ENCODE measurements around the gene TRIAP1.
"Not testable (repeated sequence)": the region's sequence is repeated elsewhere in the genome, so short reads cannot be mapped to it uniquely, and the experiment has no call there.

The TRIAP1 gene

DNA sequence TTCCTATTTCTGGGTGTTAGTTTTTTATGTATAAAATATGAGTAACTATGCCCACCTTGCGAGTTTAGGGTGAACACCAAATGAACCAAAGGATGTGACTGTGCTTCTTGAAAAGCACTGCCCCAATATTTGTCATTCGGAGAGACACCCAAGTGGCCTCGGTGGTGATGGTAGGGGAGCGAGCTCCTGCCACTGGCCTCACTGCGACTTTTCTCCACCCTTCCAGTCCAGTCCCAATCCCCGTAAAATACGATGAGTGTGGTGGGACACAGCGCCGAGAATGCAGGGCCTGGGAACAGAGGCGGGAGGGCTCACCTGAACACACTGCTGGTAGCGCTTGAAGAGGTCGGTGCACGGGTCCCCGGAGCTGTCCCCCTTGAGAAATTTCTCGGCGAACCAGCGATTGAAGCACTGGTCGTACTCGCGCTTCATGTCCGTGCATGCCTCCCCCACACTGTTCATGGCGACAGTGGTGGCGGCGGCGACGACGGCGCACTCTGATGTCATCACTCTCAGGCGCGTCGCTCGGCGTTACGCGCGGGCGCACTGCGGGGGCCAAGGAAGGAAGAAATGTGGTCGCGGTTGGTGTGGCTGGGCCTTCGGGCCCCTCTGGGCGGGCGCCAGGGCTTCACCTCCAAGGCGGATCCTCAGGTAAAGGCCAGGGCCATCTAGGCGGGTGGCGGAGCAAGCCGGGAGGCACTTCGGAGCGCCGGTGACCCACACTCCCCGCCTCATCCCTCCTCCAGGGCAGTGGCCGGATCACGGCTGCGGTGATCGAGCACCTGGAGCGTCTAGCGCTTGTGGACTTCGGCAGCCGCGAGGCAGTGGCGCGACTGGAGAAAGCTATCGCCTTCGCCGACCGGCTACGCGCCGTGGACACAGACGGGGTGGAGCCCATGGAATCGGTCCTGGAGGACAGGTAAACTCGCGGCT lies at the start of gene TRIAP1, which contains the start of gene GATC:
TRIAP1 (minus strand) TSS at position 474 of the 933 bp plus-strand sequence; CDS start at position 462, 12 bp downstream.
GATC (plus strand) TSS at position 534 of the 933 bp plus-strand sequence; CDS start at position 571, 37 bp downstream.
- peak; percentile 90 for DNase-seq

DNA sequence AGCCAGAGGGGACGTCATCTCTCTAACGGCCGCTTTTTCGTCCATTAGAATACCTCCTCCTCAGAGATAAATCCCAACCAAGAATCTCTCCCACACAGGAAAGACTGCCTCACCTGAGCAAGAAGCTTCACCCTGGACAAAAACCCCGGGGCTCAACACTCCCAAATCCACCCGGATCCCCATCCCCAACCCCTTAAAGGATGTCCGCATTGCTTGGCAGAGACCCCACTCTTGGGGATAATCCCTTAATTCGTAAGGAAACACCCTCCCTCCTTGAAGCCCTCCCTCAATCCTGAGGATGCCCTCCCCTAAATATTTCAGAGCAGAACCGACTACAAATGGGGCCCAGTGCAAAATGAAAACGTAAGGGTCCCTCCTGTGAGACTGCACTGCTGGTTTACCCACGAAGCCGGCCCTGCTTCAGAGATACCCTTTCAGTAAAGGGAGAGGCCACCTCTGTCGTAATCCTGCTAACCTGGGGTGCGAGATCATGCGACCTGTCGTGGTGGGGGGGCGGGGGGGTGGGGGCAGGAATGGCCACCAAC lies 49.1 kb upstream of the TRIAP1 start:
- DNase-seq = no peak

DNA sequence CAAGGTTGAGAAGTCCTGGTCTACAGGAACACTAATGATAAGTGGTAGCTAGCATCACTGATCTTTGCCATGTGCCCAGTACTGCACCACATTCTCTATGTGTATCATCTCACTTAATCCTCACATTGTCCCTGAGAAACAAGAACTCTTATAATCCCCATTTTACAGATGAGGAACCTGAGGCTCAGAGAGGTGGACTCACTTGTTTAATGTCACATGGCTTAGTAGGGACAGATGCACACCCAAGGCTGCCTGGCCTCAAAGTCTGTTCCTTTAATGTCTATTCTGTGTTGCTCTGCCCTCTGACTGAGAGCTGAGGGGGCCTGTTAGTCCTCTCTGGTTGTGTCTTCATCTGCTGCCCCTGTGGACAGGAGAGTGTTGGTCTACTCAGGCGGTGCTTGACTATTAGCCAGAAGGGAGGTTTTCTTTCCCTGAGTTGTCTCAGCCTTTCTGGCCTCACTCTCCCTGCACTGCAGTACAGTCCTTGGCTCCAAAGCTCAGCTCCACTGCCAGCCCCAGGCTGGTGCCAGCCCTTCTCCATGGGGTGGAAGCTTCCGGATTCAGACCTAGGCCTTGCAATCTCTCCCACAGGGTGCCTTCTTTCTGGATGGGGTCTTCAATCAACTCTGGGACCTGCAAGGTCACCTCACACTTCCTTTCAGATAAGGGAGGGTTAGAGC lies 44.8 kb upstream of the TRIAP1 start:
- no peak for DNase-seq

DNA sequence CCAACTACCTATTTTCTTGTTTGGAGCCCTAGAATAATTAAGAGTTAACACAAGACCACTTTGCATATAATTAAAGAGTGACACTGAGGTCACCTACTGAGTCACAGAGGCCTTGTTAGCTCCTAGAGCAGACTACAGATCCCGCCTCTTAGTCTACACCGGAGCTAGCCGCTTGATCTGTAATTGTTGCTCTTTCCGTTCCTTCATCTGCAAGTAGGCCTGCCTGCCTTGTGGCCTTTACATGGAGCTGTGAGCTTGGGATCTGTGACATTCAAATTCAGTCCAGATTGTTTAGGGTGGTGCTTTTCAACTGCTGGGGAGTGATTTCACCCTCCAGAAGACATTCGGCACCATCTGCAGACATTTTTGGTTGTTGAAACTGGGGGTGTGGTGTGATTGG lies 44.1 kb upstream of the TRIAP1 start:
- DNase-seq = no peak

DNA sequence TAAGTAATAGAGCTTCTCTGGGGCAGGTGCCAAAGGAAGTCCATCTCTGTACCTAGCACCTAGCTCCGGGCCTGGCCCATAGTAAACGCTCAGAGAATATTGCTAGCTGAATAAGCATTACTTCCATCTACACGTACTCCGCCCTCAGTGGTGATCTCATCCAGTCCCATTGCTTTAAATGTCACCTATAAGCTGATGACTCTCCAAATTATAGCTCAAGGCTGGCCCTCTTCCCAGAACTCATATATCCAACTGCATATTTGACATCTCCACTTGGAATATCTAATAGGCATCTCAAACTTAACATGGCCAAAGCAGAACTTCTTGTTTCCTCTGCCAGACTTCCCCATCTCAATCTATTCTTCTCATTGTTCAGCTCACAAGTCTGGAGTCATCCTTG lies 42.8 kb upstream of the TRIAP1 start:
- DNase-seq = no peak

DNA sequence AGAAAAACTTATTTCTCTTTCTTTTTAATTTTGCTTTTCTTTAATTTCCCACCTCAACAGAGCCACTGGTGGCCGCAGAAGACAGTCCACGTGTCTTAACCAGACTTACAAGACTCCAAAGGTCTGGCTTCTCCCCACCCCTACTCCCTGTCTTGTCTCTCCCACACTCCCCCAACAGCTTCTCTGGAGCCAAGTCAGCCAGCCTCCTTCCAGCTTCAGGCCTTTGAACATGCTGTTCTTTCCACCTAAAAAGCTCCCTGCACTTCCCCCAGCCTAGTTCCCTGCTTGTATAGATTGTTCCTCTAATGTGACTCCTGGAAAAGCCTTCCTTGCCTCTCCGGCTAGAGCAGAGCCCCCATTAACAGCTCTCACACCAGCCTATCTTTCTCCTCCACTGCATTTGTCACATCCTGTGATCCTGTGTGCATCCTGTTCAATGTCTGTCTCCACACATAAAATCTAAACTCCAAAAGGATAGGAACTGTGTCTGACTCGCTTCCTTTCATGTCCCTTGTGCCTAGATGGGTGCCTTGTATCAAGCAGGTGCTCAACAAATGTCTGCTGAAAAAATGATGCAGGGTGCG lies 42.0 kb upstream of the TRIAP1 start:
- no peak for DNase-seq

DNA sequence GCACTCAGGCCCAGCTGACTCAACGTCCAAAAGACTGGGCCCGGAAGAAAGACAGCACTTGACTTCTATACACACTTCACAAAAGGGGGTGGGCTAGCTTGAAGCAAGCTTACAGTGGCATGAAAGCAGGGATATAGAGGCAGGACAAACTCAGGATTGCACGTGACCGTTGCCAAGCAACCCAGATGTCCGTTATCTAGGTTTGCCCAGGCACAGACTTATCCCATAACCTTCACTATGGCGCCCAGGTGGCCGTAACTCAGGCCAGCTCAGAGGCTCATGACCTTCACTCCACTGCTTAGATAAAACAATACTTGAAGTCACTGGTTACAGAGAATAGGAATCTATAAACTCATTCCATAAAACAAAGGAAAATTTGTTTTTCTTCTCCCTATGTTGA lies 41.4 kb upstream of the TRIAP1 start:
- not testable (repeated sequence) for DNase-seq

DNA sequence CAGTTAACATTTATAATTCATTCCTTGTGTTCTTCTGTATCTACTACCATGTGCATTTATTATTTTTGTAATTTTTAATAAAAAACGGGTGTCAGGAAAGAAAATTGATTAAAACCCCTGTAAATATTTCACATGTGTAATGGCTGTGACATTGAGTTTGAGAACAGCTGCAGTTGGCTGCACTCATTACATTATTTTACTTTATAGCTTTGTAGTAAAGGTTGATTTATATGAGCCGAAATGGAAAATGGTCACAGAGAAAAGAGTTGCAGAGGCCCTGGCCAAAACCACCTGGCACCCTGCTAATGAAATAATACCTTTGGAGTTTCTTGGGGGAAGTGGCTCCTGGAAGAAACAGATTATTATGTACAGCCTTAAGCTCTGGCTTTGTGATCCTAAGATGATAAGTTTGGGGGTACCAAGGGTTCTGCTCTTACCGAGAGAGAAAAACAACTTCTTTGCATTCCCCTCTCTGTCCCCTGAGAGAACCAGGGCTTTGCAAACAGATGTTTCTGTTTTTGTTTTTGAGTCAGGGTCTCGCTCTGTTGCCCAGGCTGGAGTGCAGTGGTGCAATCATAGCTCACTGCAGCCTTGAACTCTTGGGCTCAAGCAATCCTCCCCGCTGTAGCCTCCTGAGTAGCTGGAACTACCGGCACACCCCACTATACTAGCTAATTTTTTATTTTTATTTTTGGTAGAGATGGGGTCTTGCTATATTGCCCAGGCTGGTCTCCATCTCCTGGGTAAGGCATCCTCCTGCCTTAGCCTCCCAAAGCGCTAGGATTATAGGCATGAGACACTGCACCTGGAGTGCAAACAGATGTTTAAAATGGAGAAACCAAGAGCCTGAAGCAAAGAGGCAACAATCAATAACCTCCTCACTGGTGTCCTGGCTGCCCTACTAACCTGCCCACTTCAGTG lies 40.0 kb upstream of the TRIAP1 start:
- no peak for DNase-seq

DNA sequence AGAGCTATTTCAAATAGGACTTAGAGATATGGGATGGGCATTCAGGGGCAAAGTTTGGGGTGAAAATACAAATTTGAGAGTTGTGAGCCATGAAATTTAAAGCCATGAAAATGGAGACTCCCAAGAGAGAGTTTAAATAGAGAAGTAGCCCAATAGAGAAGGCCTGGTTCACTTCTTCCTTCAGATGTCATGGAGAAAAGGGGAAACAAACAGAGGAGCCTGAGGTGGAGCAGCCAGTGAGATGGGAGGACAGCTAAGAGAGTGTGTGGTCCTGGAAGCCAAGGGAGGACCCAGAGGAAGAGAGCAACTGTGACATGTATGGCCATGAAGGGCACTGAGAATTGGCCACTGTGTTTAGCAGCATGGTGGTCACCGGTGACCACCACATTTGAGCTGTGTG lies 37.4 kb upstream of the TRIAP1 start:
- DNase-seq = no peak

DNA sequence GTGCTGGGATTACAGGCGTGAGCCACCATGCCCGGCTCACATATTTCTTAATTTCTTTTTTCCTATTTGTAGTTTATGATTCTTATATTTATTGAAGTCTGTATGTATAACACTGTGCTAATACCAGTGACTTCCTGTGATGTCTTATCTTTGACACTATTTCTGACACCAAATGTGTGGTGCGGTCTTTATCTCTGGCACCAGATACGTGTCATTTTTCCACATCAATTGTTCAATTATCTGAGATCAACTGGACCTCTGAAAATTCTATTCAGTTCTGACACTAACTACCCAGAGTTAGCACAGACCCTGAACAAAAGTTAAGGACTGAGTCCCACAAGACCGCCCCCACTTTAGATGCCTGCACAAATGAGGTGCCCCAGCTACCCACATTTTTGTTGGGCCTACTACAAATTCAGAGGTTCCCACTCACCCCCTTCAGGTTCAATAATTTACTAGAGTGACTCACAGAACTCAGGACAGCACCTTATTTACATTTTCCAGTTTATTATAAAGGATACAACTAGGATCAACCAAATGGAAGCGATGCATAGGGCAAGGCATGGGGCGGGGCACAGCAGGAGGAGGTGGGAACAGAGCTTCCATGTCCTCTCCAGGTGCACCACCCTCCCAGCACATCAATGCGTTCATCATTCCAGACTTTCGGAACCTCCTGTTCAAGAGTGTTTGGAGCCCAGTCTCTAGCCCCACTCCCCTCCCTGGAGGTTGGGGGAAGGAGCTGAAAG lies 35.0 kb upstream of the TRIAP1 start:
- peak; percentile 56 for DNase-seq

DNA sequence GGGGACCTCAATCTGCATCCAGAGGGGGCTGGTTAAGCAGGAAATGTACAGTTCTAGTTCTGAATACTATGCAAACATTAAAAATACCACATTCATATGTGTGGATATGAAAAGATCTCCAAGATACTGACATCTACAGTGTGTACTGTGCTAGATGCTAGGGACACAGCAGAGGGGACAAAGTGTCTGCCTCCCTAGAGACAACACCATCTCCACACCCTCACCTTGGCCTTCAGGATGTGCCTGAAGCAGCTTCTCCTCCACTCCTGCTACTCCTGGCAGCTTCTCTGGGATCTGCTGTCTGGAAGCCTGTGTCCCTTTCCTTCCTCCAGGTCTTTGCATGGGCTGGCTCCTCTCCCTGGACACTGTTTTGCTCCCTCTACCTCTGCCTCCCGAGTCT lies 34.0 kb upstream of the TRIAP1 start:
- no peak for DNase-seq

DNA sequence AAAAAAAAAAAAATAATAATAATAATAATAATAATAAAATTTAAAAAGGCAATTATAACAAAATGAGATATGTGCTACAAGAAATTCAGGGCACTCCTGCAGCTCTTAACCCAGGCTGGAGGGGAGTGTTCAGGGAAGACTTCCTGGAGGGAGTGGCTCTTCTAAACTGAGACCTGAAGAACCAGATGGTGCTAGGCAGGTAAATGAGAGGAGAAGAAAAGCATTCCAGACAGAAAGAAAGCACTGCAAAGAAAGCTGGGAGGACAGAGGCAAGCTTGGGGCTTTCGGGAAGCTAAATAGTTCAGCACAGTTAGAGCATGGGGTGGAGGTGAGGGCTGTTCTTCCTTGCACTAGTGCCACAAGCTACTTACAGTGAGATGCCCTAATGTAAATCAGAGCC lies 33.3 kb upstream of the TRIAP1 start:
- no peak for DNase-seq

DNA sequence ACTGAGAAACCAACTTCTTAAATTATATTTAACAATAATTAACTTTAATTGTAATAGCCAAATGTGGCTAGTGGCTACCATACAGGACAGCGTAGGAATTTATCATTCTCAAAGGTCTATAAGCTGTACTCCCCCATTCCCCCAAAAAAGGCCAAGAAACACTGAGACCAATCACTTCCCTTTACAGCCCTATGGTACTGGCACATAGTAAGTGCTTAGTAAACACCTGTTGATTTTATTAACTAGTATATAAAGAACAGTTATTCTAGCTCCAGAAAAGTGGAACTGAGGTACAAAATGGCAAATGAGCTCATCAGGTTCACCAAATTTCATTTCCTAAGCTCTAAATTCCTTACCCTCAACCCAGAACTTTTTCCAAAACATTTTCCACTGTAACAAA lies 29.5 kb upstream of the TRIAP1 start:
- no peak for DNase-seq

DNA sequence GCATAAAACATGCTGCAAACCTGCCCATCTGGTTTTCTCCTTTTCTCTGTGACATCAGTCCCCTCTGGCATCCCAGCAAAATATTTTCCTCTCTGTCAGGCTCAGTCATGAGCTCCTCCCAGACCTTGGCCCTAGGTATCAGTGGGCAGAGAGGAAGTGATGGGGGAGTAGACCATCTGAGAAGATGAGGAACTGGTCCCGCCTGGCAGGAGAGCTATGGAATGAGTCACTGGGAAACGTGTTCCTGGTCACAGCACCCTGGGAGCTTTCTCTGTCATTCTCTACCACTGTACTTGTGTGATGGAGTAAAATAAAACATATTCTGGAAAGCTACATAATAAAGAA lies 28.4 kb upstream of the TRIAP1 start:
- DNase-seq = no peak

DNA sequence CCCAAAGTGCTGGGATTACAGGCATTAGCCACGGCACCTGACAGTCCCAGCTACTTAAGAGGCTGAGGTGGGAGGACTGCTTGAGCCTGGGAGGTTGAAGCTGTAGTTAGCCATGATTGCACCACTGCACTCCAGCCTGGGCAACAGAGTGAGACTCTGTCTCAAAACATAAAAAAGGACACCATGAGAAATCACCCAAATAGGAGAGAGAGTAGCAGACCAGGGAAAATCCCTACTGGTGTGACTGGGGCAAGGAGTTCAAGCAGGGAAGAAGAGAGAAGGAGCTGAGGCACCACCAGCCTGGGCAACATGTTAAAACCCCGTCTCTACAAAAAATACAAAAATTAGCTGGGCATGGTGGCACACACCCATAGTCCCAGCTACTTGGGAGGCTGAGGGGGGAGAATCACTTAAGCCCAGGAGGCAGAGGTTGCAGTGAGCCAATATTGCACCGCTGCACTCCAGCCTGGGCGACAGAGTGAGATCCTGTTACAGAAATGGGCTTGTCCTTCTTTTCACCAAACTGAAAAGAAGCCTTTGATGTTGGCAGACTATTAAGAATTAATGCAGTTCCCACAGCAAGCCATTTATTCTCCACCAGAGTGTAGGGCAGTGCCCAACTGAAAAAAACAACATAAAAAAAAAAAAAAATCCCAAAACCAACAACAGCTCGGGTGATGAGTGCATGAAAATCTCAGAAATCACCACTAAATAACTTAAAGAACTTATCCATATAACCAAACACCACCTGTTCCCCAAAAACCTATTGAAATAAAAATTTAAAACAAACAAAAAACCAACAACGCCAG lies 27.8 kb upstream of the TRIAP1 start:
- DNase-seq = no peak

DNA sequence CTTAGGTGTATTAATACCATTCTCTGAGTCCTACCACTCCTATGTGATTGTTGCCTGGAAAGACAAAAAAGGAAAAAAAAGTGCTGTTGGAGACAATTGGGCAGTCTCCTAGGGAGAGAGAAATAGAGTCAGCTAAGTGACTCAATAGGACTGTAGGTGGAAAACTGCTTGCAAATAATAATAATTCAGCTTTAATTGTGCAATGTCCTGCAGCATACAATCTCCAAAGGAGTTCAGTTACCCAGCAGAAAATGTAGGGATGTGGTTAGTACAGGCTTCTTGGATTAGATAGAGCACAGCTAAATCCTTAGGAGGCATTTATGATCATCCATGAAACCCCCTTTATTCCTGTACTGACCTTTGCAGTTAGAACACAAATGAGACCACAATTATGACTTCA lies 26.3 kb upstream of the TRIAP1 start:
- DNase-seq = no peak

DNA sequence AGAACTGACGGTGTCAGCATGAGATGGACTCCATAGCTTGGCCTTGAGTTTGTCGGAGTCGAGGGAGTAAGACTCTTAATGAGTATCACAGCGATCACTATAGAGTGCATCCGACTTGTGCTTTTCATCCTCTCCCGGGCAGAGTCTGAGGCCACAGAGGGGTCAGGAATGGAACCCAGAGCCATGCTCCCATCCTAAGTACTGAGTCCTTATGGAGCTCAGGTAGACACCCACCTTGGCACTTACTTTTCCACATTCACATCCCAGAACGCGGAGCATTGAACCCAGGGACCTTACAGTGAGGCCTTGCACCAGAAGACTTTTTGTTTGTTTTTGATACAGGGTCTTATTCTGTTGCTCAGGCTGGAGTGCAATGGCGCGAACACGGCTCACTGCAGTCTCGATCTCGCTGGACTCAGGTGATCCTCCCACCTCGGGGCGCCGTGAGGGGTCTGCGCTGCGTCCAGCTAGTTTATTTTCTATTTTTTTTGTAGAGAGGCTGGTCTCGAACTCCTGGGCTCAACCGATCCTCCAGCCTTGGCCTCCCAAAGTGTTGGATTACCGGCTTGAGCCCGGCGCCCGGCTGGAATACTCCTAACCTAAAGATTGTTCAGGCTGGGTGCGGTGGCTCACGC lies 24.1 kb upstream of the TRIAP1 start:
- DNase-seq = no peak

DNA sequence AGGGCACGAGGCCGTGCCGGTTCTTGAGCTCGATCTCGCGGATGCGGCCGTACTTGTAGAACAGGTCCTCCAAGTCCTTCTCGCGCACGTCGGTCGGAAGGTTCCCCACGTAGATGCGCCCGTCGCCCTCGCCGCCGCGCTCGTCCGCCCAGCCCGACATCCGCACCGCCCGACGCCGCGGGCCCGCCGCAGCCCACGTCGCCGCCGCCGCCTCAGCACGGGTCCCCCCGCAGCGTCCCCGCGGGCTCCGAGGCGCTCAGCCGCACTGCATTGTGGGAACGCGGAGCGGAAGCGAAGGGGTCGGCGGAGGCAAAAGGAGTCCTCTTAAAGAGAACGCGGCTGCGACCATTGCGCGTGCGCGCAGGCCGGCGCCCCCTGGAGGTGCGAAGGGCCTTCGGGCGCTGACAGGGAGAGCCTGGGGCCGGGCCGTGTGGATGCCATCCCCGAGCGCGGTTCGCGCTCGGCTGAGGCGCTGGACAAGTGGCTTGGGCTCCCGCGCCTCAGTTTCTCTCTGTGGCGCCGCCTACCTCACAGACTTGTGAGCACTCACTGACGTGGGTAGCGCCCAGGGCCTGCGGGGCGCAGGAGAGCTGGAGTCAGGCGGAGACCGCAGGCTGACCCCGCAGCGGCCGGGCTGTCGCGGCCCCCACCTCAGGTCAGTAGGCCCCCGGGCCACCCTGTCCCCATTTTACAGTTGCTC lies 23.4 kb upstream of the TRIAP1 start, which contains the start of gene SRSF9:
SRSF9 (minus strand) TSS at position 299 of the 700 bp plus-strand sequence; CDS start at position 160, 139 bp downstream.
- peak; percentile 97 for DNase-seq

DNA sequence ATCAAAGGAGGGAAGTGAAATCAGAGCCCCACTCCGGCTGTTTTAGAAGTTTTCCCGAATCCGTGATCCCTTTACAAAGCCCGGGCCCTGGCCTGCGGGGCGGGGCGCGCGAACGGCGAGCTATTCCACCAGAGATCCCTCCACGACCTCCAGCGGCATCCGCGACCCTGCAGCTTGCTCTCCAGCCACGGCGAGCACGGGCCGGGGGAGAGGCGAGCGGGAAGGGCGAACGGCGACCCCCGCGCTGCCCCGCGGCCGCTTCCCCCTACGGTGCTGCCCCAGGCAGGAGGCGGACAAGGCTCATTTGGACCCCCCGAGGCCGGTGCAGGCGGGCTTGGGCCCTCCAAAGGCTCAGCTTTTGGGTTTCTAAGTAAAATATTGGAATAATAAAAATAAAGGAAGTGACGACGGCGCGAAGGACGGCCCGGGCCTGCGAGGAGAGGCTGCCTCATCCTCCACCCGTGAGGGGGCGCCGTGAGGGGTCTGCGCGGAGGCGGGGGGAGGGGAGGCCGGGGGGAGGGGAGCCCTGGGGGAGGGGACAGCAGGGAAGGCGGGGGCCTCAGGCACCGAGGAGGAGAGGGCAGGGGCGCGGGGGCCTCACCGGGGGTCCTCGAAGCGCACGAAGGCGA lies 22.8 kb upstream of the TRIAP1 start:
- DNase-seq = peak; percentile 59

Measured in CD4-positive, alpha-beta T cell treated with Interleukin-21 for 1 hour (primary cell).